GDM1 (cell line): ENCODE data around the gene CSPG4.
"Not testable (repeated sequence)": the region's sequence is repeated elsewhere in the genome, so short reads cannot be mapped to it uniquely, and the experiment has no call there.

Experiments used
- DNase-seq: peaks from one replicate; lab custom pipeline; 2025; lab: John Stamatoyannopoulos, UW

The CSPG4 gene

DNA sequence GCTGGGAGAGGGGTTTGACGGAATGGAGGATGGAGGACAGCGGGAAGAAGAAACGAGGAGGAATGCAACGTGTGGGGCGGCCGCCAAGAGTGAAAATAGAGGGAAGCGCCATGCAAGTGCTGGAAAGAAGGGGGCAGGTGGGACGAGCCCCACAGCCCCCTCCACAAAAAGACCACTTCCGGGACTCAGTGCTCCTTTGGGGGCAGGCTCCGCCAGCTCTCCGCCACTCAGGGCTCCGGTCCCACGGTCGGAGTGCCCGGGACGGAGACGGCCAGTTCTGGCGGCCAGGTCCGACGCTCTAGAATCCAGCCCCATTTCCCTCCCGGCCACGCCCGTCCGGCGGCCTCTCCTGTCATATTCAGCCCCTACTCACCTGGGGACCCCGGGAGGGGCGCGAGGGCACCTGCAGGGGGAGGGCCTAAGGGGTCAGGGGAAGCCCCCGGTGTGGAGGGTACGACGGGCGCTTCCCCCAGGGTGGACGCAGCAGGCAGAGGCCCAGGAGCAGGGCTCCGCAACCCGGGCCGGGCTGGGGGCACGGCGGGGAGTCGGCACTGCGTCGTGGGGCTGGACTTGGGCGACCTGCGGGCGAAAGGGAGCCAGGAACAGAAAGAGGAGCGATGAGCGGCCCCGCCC lies 25.5 kb upstream of the CSPG4 start:
- no peak for DNase-seq

- not testable (repeated sequence) for DNase-seq
Measured at GRCh38 chr15:75737116-75738013, 24.7 kb upstream of the CSPG4 start.

GRCh38 chr15:75736256-75736655 lies 23.6 kb upstream of the CSPG4 start:
- DNase-seq = no peak

DNA sequence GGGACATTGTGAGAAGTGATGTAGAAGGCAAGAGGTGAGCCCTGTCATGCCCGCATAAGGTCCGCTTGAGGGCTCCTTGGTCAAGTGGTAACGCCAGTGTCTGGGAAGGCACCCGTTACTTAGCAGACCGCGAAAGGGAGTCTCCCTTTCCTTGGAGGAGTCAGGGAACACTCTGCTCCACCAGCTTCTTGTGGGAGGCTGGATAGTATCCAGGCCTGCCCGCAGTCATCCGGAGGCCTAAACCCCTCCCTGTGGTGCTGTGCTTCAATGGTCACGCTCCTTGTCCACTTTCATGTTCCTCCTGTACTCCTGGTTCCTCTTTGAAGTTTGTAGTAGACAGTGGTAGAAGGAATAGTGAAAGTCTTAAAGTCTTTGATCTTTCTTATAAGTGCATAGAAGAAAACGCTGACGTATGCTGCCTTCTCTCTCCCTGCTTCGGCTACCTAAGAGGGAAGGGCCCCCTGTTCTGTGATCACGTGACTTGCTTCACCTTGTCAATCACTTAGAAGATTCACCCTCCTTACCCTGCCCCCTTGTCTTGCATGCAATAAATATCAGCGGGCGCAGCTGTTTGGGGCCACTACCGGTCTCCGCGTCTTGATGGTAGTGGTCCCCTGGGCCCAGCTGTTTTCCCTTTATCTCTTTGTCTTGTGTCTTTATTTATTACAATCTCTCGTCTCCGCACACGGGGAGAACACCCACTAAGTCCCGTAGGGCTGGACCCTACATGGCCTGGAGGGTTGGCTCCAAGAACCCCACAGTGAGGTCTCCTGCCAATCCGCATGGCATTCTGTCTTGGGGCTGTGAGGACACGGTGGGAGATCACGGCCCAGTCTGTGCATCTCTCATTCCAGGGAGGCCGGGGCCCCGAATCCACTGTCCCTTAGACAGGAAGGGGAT lies 22.5 kb upstream of the CSPG4 start:
- not testable (repeated sequence) for DNase-seq

GRCh38 chr15:75733761-75734651 lies 21.4 kb upstream of the CSPG4 start:
- no peak for DNase-seq

DNA sequence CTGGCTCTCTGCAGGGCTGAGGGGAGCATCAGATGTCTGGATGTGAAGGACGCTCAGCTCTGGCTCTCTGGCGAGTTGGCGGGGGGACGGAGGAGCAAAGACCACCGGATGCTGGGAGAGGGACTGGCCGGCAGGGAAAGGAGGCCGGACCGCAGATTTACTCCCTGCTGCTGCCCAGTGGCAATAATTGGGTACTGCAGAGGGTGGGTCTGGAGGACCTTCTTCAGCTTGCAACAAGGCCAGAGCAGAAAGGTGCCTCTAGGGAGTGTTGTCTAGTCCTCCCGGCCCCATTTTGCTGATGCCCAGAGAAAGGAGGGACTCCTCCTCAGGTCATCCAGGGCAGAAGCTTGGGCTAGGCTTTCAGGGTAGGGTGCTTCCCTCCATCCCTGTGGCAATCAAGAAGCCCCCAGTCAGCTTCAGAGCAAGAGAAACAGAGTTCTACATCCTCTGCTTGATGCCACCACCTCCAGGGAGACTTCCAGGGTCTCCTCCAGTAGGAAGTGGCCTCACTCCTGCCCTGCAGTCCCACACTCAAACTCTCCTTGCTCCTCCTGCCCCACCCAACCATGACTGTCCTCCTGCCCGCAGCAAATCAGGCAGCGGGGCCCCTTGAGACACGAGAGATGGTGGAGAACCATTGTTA lies 20.3 kb upstream of the CSPG4 start:
- DNase-seq = peak; percentile 25

DNA sequence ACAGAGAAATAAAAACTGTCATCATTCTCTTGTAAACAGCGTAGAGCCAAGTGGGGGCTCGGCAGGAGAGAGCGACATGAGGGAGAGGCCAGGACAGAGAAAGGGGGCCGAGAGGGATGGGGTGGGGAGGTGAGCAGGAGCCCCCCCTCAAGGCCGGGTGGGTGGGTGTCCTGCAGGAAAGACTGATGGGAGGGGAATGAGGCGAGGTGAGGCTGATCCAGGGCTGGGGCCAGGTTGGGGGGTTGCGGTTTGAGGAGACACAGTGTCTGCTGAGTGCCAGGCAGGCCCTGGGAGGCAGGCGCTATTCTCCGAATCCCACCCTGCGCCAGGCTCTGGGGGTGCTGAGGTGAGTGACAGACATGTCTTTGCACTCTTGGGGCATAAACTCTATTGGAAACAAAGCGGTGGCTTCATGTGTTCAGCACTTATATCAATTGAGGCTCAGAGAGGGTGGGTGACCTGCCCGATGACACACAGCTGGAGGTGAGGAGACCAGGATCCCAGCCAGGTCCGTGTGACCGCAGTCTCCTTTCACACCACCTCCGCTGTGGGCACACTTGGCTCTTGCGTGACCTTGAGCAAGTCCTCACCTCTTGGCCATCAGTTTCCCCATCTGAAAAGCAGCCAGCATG lies 19.6 kb upstream of the CSPG4 start:
- DNase-seq = no peak

GRCh38 chr15:75731248-75732151 lies 18.9 kb upstream of the CSPG4 start:
- peak; percentile 18 for DNase-seq

DNA sequence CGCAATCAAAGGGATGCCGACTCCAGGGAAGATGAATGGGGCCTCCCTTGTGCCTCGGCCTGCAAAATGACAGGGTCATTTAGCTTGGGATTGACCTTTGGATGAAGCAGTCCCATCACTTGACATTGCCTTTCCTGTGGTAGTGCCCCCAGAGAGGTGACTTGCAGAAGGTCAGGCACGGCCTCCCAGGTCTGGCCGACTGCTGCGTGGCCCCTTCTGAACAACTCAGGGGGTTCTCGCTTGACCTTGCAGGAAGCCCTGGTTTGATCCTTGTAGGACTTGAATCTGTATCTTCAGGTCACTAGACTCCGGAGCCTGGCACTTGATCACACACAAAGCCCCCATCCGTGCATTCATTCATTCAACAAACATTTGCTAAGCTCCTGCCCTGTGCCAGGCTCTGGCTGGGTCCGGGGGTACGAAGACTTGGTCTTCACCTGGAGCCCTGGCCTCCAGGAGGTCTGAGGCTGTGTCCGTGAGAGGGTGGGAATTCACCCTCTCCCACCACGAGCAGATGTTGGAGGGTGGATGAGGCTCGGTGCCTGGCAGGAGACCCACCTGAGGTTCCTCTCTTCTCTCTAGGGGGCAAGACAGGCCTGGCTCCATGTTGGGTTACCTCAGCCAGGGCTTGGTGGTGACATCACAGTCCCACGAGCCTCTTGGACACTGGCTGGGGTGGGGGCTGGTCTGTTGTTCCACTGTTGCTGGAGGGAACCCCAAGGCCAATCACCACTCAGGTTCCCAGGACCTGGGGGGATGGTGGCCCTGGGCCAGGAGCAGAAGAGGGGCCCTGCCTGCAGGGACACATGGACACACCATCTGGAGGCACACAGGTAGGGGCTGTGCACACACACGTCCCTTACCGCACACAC lies 18.0 kb upstream of the CSPG4 start:
- not testable (repeated sequence) for DNase-seq

DNA sequence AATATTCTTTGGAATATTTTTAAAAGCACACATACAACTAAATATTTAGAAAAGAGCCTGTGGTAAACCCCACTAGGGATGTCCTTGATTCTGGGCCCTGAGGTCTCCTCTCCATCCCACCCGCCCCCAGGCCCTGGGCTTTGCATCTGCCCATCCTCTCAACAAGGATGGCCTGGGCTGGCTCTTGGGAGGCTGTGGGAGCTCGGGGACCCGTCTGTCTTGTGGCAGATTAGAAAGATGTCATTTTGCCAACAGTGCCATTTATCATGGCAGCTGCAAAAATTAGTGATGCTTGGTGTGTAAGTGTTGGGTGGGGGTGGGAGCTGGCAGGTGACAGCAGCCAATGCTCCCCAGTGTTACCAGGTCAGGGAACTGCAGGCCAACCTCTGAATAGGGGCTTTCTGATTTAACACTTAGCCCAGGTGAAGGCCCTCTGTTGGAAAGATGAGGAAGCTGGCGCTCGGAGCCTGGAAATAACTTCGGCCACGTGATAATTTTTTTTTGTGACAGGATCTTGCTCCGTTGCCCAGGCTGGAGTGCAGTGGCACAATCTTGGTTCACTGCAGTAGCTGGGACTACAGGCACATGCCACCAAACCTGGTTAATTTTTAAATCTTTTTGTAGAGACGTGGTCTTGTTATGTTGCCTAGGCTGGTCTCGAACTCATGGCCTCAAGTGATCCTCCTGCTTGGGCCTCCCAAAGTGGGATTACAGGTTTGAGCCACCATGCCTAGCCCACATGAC lies 16.9 kb upstream of the CSPG4 start:
- DNase-seq = no peak

DNA sequence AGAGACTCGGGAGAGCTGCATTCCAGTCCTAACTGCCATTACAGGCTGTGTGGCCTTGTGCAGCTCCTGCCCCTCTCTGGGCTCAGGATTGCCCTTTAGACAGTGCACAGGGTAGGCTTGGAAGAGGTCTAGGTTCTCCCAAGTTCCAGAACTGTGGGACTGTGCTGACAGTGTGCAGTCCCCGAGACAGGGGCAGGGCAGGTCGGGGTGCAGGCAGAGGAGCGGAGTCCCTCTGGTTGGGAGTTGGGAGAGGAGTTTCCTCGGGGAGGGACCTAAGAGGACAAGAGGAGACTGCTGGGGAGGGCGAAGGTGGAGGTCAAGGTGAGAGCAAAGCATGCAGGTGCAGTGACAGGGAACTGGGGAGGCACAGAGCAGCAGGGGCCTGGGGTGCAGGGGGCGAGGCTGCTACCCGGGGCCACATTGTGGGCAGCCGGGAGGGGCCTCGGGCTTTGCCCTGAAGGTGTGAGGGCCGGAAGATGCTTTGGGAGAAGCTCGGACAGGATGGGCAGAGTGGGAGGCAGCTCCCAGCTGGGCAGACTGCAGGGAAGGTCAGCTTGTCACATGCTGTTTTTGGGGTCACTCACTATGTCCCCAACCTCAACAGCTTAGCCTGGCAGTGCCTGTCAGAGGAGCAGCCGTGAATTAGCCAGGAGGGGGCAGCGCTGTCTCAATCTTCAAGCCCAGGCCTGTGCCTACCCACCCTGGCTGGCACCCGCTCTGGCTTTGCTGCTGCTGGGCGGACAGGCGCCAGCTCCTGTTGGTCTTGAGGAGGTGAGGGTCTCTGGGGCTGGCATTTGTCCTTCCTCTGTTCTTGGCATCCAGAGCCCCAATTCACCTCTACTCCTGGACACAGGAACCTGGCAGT lies 15.4 kb upstream of the CSPG4 start:
- peak; percentile 64 for DNase-seq

DNA sequence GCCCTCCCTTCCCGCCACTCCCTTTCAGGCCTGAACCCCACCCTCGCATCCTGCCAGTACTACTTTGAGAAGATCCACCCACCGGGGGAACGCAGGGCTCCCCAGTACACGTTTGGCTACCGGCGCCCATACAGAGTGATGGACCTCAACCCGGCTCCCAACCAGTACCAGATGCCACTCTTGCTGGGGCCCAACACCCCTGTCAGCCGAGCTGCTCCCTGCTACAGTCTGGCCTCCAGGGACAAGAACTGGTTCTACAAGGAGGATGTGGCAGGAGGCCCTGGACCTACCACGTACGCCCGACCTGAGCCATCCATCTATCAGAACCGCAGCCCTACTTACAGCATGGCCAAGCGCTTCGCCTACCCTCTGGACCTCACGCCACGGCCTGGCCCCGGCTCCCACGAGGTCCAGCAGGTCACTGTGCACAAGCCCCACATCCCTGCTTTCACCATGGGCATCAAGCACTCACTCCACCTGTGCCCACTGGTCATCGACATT lies 14.4 kb upstream of the CSPG4 start:
- no peak for DNase-seq

DNA sequence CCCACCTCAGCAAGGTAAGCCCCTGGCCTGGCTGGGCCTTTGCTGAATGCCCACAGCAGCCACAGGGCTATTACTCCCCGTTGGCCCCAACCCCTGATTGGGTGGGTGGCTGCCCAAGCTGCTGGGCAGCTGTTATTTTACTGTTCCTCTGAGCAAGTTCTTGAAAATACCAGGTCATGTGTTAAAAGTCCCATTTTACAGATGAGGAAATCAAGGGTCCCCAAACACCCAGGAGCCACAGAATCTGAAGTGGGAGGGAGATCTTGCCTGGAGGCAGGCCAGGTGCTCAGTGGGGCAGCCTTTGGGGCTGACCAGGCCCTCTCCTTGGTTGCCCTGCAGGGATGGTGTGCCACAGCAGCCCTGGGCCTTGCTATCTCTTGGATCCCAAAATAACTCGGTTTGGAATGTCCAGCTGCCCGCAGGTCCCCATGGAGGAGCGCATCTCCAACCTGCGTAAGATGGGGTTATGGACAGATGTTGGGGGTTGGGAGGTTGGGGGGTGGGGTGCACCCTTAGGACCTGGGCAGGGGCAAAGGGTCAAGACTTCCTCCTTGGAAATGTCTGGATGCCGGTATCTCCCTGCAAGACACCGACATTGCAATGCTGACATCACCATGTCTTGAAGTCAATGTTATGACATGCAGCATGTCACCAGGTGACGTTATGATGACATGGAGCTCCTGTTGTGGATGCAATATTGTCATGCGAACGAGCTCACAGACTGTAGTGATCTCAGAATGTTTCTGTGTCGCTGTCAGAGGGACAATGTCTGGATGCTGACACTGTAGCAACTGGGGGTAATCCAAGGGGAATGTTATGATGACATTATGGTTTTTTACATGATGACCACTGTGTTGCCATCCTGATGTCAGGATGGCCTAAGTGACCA lies 13.3 kb upstream of the CSPG4 start:
- no peak for DNase-seq

DNA sequence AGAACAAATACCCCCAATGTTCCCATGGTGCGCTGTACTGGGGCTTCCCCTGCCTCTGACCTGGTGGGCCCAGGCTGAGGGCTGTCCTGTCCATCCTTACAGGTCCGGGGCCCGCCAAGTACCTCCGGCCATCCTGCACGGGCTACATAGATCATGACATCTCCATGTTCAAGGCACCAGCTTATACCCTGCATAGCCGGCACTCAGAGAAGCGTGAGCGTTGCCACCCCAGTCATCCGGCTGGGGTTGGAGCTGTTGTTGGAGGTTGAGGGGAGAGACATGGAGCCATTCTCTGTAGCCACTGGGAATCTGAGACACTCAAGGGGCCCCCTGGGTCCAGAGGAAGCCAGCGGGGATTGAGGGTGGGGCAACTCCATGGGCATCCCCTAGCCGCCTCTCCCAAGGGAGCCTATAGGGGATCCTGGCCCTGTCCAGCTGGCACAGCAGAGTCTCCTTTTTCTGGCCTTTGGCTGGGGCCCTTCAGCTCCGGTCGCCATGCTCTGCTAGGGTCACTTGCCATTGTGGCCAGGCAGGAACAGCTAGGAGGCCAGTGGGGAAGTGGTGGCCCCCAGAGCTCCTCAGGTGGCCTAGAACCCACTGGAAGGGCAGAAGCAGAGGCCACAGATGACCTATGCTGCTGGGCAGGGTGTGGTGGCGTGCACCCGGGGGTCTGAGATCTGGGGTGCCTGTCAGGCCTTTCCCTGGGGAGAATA lies 12.5 kb upstream of the CSPG4 start:
- no peak for DNase-seq
